ENCODE data around the gene IL9.

GRCh38 chr5:135867599-135867998 lies 28.0 kb downstream of the IL9 start:
- no peak for TF ChIP-seq EZH2 (IDR thresholded peaks at IDR 0.05; ENCODE audit: insufficient read depth, poor library complexity, severe bottlenecking)
- no peak for TF ChIP-seq EZH2phosphoT487 (IDR thresholded peaks at IDR 0.05; ENCODE audit: insufficient read depth, low read depth)

Measured in GM23248 (cell line).